NCI-H146 treated with DMSO at 0.1 percent for 48 hours (cell line): ENCODE measurements around the gene INPP4B.

Source experiments
- DNase-seq: peaks from one replicate; lab custom pipeline; 2025; ENCODE audit not compliant: unreplicated experiment; lab: John Stamatoyannopoulos, UW

INPP4B gene

DNA sequence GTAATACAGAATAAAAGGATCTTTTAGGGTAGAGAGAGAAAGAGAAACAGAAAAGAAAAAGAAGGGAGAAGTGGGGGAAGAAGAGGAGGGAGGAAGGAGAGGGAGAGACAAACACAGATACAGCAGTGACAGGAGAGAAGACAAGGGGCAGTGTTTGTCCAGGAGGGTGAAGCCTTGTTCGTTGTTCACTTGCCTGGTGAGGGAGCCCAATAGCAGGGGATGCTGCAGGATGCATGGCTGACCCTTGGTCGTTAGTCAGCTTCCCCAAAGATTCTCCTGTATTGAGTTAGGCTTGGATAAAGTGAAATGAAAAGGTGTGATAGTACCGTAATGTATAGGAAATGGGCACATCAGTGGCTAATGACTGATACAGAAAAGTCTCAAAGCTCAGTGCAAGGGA, 806.1 kb downstream of the INPP4B start:
- no peak for DNase-seq

DNA sequence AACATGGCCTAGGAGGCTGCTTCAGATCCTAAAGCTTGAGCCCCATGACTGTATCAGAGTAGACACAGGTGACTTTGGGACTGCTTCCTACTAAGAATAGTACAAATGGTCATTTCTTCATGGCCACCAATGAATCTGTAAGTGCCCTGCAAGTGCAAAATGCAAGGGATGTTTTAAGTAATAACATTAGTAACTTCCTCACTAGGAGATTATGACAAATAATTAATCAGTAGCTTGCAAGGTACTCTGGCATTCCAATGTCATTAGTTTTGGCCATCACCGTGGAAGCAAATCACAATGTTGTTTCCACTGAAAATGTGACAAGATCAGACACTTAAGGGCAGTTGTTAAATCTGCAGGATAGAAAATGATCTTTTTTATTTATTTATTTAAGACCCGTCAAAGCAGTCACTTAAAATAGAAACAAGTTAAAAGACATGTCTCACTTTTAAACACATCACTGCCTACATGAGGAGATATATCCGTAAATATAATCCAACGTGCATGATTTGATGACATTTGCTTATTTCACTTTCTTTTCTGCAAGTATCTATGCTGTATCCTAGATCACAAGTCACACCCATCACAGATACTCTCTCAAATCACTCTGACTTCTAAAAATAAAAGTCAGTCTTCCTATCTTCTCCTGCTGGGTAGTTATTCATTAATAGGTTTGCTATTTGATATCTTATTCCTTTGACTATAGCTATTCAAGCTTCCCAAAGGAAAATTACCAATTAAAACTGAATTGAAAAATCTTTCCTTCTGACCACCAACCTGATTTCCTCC, 809.1 kb downstream of the INPP4B start:
- DNase-seq = no peak

DNA sequence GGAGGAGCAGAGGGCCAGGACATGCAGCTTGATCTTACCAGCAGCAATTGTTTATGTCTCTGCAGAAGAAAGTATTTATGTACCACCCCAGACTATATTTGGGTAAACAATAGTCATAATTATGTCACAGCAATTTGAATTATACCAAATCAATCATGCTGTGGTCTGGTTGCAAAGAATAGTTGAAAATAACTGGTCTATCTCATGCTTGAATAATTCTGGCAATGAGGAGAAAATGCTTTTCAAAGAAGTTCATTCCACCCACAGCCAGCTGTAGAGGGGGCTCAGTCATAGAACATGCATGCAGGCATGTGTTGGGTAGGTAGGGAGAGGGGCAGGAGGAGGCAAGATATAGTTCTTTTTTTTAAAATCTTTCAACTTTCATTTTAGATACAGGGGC, 810.5 kb downstream of the INPP4B start:
- no peak for DNase-seq

DNA sequence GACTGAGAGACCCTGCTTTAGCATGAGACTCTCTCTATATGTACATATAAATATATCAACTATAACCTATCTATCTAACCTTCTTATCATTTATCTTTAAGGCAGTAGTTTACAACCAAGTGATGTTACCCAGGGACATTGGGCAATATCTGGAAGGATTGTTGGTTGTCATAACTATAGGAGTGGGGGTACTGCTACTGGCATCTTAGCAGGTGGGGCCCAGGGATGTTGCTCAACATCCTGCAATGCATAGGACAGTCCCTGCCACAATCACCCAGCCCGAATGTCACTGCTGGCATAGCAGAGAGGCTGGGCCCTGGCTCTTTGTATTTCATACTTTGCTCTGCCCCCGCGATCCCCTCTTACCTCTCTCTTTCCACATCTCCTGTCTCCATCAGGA, 812.0 kb downstream of the INPP4B start:
- DNase-seq = no peak

DNA sequence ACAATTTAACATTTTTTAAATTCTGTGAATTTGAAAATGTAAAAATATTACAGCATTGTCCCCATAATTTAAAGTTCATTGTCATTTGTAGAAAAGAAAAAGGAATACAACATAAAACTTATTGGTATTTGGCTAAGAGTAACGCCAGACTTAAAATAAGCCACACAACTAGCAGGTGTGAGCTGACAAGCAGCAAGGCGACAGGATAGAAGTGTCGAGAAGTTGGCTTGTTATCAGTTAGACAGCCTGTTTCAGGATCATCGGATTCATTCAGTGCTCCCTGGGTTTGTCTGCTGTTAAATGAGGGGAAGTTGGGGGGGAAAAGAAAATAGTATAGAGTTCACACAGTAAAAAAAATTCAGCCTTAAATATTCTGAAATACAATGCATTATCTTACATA, 816.1 kb downstream of the INPP4B start:
- DNase-seq = no peak

DNA sequence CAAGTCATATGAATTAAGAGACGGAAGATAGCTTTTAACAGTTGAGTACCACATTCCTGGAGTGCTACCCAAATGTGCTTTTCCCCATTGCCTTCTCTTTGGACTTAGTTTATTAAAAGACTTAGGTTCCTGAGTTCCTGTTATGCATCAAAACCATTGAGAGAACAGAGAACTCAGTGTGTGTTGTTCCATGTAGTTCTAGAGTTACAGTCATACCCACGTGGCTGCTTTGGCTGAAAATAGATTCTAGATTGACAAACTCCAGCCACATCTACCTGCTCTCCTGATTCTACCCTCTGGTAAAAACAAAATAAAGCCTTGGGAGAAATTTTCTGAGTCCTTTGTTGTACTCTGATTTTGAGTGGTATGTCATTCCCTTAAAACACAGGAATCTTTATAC, 824.3 kb downstream of the INPP4B start:
- DNase-seq = no peak

DNA sequence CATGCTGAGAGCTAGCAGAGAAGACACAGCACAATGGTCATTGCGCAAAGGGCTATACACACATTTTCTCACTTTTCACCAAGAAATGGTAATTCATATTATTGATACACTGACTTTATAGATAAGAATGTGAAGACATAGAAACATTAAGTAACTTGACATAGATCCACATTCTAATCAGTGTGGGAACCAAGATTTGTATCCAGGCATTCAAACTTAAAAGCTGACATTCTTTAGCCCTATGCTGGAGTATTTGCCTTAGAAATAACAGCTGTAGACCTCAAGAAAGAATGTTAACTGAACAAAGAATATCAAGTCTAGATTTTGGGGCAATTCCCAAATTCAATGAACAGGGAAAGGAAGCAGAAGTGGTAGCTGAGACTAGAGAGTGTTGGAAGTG, 824.9 kb downstream of the INPP4B start:
- no peak for DNase-seq

DNA sequence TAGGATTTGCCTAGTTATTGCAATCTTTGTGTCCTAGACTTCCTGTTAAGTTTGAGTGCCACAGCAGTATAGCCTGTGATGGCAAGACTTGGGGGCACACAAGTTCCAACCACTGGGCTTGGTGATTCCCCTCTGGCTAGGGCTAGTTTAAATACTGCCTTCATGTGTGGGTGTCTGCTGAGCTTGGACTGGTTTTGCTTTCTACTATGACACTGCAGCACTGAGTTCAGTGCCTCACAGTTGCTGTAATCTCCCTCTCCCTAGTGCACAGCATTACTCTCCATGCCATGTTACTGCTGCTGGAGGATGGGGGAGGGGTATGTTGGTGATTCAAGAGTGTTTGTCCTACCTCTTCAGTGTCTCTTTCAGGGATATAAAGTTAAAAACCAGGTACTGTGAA, 830.1 kb downstream of the INPP4B start:
- DNase-seq = no peak

DNA sequence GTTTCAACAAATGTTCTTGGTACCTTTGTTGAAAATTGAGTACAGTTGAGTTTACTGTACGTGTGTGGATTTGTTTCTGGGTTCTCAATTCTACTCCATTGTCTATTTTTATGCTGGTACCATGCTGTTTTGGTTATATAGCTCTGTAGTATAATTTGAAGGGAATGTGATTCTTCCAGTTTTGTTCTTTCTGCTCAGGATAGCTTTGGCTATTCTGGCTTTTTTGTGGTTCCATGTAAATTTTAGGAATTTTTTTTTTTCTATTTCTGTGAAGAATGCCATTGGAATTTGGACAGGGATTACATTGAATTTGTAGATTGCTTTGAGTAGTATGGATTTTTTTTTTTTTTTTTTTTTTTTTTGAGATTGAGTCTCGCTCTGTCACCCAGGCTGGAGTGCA, 836.4 kb downstream of the INPP4B start:
- no peak for DNase-seq

DNA sequence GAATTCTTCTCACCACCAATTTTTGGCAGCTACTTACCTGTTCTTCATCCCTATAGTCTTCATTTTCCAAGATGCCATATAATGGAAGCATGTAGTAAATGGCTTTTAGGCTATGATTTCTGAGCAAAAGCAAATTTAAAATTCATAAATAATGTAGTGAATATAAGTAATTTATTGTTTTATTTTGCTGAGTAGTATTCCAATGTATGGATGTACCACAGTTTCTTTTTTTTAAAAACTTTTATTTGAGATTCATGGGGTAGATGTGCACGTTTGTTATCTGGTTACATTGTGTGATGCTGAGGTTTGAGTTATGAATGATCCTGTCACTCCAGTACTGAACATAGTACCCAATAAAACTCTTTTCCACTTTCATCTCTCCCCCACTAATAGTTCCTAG, 840.6 kb downstream of the INPP4B start:
- no peak for DNase-seq

DNA sequence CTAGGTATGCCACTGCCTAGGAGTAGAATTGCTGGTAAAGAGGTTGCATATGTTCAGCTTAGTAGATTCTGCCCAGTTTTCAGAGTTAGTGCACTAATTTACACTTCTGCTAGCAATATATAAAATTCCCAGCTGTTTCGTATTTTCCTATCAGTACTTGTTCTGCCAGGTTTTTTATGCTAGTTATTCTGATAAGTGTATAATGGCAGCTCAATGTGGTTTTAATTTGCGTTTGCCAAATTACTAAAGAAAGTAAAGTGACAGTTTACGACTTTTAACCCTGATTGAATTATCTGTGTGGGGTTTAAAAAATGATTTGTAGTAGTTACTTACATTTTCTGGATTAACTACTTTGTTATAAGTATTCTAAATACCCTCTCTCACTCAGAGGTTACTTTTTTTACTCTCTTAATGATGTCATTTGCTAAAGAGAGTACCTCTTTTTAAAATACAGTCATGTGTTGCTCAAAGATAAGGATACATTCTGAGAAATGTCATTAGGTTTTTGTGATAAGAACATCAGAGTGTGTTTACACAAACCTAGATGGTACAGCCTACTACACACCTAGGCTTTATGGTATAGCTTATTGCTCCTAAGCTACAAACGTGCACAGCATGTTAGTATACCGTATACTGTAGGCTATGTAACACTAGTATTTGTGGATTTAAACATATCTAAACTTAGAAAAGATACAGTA, 846.5 kb downstream of the INPP4B start:
- no peak for DNase-seq

DNA sequence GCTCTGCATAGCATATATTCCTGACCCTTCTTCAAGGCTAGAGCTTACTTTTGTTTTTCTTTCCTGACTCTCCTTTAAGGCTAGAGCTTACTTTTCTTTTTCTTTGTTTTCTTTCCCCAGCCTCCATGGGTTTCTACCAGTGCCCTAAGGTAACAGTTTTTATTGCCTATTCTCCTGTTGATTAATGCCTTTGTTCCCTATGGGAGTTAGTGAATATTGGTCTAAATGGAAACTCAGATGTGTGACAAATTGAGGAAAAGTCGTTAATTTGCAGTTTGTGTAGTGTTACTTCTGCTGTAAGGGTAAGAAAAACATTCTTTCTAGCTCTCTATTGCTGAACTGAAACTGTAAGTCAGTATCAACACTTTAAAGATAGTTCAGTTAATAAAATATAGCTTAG, 851.0 kb downstream of the INPP4B start:
- no peak for DNase-seq

DNA sequence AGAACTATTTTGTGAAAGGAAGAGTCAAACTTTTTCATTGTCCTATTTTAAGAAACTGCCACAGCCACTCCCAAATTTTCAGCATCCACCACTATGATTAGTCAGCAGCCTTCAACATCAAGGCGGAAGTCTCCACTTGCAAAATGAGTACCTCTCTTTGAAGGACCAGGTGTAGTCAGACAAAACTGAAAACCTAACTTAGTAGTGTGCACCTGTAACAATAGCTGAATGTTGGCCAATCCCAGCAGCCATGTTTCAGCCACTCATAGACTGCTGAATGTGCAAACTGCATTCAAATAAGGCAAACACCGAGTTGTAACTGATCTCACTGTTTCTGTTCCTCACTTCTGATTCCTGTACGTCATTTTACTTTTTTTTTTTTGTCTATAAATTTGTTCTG, 868.7 kb downstream of the INPP4B start:
- no peak for DNase-seq
